Activated naive CD4-positive, alpha-beta T cell treated with anti-CD3 and anti-CD28 coated beads, Interleukin-2, amount 10 ng/mL, durations not matched to agents 7 days and 5 days (primary cell): ENCODE measurements around the gene UBE2J2.
A peak's percentile ranks its signal among the peaks of the same experiment; 100 is the strongest.

Experiments
- CTCF ChIA-PET: fragments of 350-600 bp; sonication (Branson Sonifier 250); formaldehyde crosslinking; loops from one replicate; lab custom pipeline; 2021; ENCODE audit warnings: antibody characterized with exemption; lab: Charles Lee
- DNase-seq: peaks from one replicate; pipeline ENCODE4 v3.0.0-alpha.2; 2020
- H3K27ac Mint-ChIP-seq: one replicate; pipeline ENCODE4 v1.8.0; 2021; ENCODE audit warnings: mild to moderate bottlenecking, moderate library complexity, mixed read lengths
- H3K27me3 Mint-ChIP-seq: one replicate; pipeline ENCODE4 v1.8.0; 2021; ENCODE audit warnings: mild to moderate bottlenecking, mixed read lengths
- H3K36me3 Mint-ChIP-seq: one replicate; pipeline ENCODE4 v1.8.0; 2021; ENCODE audit warnings: mixed read lengths
- H3K4me1 Mint-ChIP-seq: one replicate; pipeline ENCODE4 v1.8.0; 2021; ENCODE audit warnings: mixed read lengths
- H3K4me3 Mint-ChIP-seq: one replicate; pipeline ENCODE4 v1.8.0; 2021; ENCODE audit warnings: mild to moderate bottlenecking, moderate library complexity, mixed read lengths
- H3K9me3 Mint-ChIP-seq: one replicate; pipeline ENCODE4 v1.8.0; 2021; ENCODE audit warnings: mixed read lengths

UBE2J2 gene

GRCh38 chr1:1284221-1285101, 10.8 kb upstream of the UBE2J2 start:
- H3K27ac Mint-ChIP-seq, result no peak overlapping the region
- CTCF ChIA-PET, result interaction anchor here (0.7 kb wide), 1 partner anchor 164 kb away, joined by 3 read pairs; no protein-coding TSS in a partner anchor
- H3K36me3 Mint-ChIP-seq, result no peaks in the 10 kb centered on the region
- no peak overlapping the region for H3K4me3 Mint-ChIP-seq
- no peak for DNase-seq
- no peaks in the 10 kb centered on the region for H3K4me1 Mint-ChIP-seq
- H3K9me3 Mint-ChIP-seq, result no peaks in the 10 kb centered on the region
- peaks cover 7% of the 10 kb centered on the region for H3K27me3 Mint-ChIP-seq

GRCh38 chr1:1283821-1284220, 10.2 kb upstream of the UBE2J2 start:
- H3K9me3 Mint-ChIP-seq, result no peaks in the 10 kb centered on the region
- no peaks in the 10 kb centered on the region for H3K36me3 Mint-ChIP-seq
- peaks cover 7% of the 10 kb centered on the region for H3K27me3 Mint-ChIP-seq
- no peaks in the 10 kb centered on the region for H3K4me1 Mint-ChIP-seq
- no peak overlapping the region for H3K4me3 Mint-ChIP-seq
- CTCF ChIA-PET, result interaction anchor here (1.2 kb wide), 1 partner anchor 161 kb away, joined by 5 read pairs; no protein-coding TSS in a partner anchor
- H3K27ac Mint-ChIP-seq, result no peak overlapping the region
- DNase-seq, result no peak

- DNase-seq, result no peak
- Mint-ChIP-seq H3K27me3 (peaks cover 7% of the 10 kb centered on the region), H3K9me3 (no peaks in the 10 kb centered on the region), H3K36me3 (no peaks in the 10 kb centered on the region), H3K27ac (no peak overlapping the region), H3K4me3 (no peak overlapping the region), H3K4me1 (no peaks in the 10 kb centered on the region)
- CTCF ChIA-PET, result interaction anchor here (1.2 kb wide), 1 partner anchor 160 kb away, joined by 5 read pairs; no protein-coding TSS in a partner anchor
Measured at GRCh38 chr1:1282998-1283397, 9.3 kb upstream of the UBE2J2 start.

GRCh38 chr1:1281533-1282321, 8.1 kb upstream of the UBE2J2 start:
- CTCF ChIA-PET, result interaction anchor here (0.6 kb wide), 1 partner anchor 490 kb away, joined by 3 read pairs; no protein-coding TSS in a partner anchor
- H3K4me1 Mint-ChIP-seq, result no peaks in the 10 kb centered on the region
- peaks cover 7% of the 10 kb centered on the region for H3K27me3 Mint-ChIP-seq
- H3K27ac Mint-ChIP-seq, result no peak overlapping the region
- H3K4me3 Mint-ChIP-seq, result no peak overlapping the region
- H3K9me3 Mint-ChIP-seq, result no peaks in the 10 kb centered on the region
- no peaks in the 10 kb centered on the region for H3K36me3 Mint-ChIP-seq
- DNase-seq, result no peak

- Mint-ChIP-seq H3K4me1 (peaks cover under 1% of the 10 kb centered on the region), H3K27ac (no peak overlapping the region), H3K27me3 (peaks cover 7% of the 10 kb centered on the region), H3K36me3 (no peaks in the 10 kb centered on the region), H3K4me3 (no peak overlapping the region), H3K9me3 (no peaks in the 10 kb centered on the region)
- CTCF ChIA-PET, result no interaction called here
- no peak for DNase-seq
Measured at GRCh38 chr1:1280782-1281481, 7.3 kb upstream of the UBE2J2 start.

GRCh38 chr1:1279028-1279427, 5.4 kb upstream of the UBE2J2 start:
- Mint-ChIP-seq H3K27me3 (peaks cover 7% of the 10 kb centered on the region), H3K9me3 (no peaks in the 10 kb centered on the region), H3K4me1 (peaks cover 9% of the 10 kb centered on the region), H3K36me3 (no peaks in the 10 kb centered on the region), H3K4me3 (no peak overlapping the region), H3K27ac (no peak overlapping the region)
- DNase-seq, result no peak
- CTCF ChIA-PET, result no interaction called here

GRCh38 chr1:1278620-1279019, 5.0 kb upstream of the UBE2J2 start:
- CTCF ChIA-PET, result no interaction called here
- DNase-seq, result no peak
- Mint-ChIP-seq H3K4me1 (peaks cover 9% of the 10 kb centered on the region), H3K27me3 (peaks cover 7% of the 10 kb centered on the region), H3K27ac (no peak overlapping the region), H3K9me3 (no peaks in the 10 kb centered on the region), H3K4me3 (no peak overlapping the region), H3K36me3 (no peaks in the 10 kb centered on the region)

- Mint-ChIP-seq H3K36me3 (peaks cover 18% of the 10 kb centered on the region), H3K9me3 (no peaks in the 10 kb centered on the region), H3K27me3 (no peaks in the 10 kb centered on the region), H3K4me1 (peaks cover 31% of the 10 kb centered on the region), H3K27ac (no peak overlapping the region), H3K4me3 (peak overlapping the region; percentile 39)
- no peak for DNase-seq
- CTCF ChIA-PET, result interaction anchor here (1.2 kb wide), 1 partner anchor 154 kb away, joined by 6 read pairs; no protein-coding TSS in a partner anchor
Measured at GRCh38 chr1:1275836-1276235, 2.2 kb upstream of the UBE2J2 start.

GRCh38 chr1:1274931-1275431, 1.3 kb upstream of the UBE2J2 start:
- H3K27me3 Mint-ChIP-seq, result no peaks in the 10 kb centered on the region
- CTCF ChIA-PET, result interaction anchor here (1.2 kb wide), 1 partner anchor 153 kb away, joined by 6 read pairs; no protein-coding TSS in a partner anchor
- no peaks in the 10 kb centered on the region for H3K9me3 Mint-ChIP-seq
- H3K4me1 Mint-ChIP-seq, result peaks cover 40% of the 10 kb centered on the region
- H3K36me3 Mint-ChIP-seq, result peaks cover 27% of the 10 kb centered on the region
- DNase-seq, result no peak
- H3K4me3 Mint-ChIP-seq, result peak overlapping the region; percentile 63
- no peak overlapping the region for H3K27ac Mint-ChIP-seq

- no peak for DNase-seq
- Mint-ChIP-seq H3K4me3 (peak overlapping the region; percentile 63), H3K4me1 (peaks cover 44% of the 10 kb centered on the region), H3K27me3 (no peaks in the 10 kb centered on the region), H3K36me3 (peaks cover 30% of the 10 kb centered on the region), H3K9me3 (no peaks in the 10 kb centered on the region), H3K27ac (peak overlapping the region; percentile 42)
- CTCF ChIA-PET, result interaction anchor here (1.2 kb wide), 1 partner anchor 152 kb away, joined by 4 read pairs; no protein-coding TSS in a partner anchor
Measured at GRCh38 chr1:1274299-1274930, 761 bp upstream of the UBE2J2 start.

- Mint-ChIP-seq H3K36me3 (peaks cover 32% of the 10 kb centered on the region), H3K27ac (peak overlapping the region; percentile 87), H3K27me3 (no peaks in the 10 kb centered on the region), H3K4me1 (peaks cover 44% of the 10 kb centered on the region), H3K4me3 (peak overlapping the region; percentile 90), H3K9me3 (no peaks in the 10 kb centered on the region)
- DNase-seq, result no peak
- CTCF ChIA-PET, result interaction anchor here (1.2 kb wide), 1 partner anchor 151 kb away, joined by 4 read pairs; no protein-coding TSS in a partner anchor
Measured at GRCh38 chr1:1273209-1273511, 494 bp downstream of the UBE2J2 start.

GRCh38 chr1:1272341-1273208, 1.1 kb downstream of the UBE2J2 start:
- H3K9me3 Mint-ChIP-seq, result no peaks in the 10 kb centered on the region
- peak overlapping the region; percentile 87 for H3K27ac Mint-ChIP-seq
- peaks cover 33% of the 10 kb centered on the region for H3K36me3 Mint-ChIP-seq
- H3K4me3 Mint-ChIP-seq, result peak overlapping the region; percentile 90
- no peaks in the 10 kb centered on the region for H3K27me3 Mint-ChIP-seq
- CTCF ChIA-PET, result no interaction called here
- peaks cover 44% of the 10 kb centered on the region for H3K4me1 Mint-ChIP-seq
- peak; percentile 44 for DNase-seq
